ENCODE results near the gene KCND3.

KCND3 gene

GRCh38 chr1:111725192-111725591 is 264.3 kb downstream of the KCND3 start:
- no peak for DNase-seq (ENCODE audit: low read depth)
- no peak overlapping the region for H3K4me3 ChIP-seq (ENCODE audit: low read depth, low read length)

GRCh38 chr1:111723871-111724270 is 265.6 kb downstream of the KCND3 start:
- no peak for DNase-seq (ENCODE audit: low read depth)
- no peak overlapping the region for H3K4me3 ChIP-seq (ENCODE audit: low read depth, low read length)

GRCh38 chr1:111723091-111723806 is 266.2 kb downstream of the KCND3 start:
- no peak overlapping the region for H3K4me3 ChIP-seq (ENCODE audit: low read depth, low read length)

GRCh38 chr1:111720977-111721786 is 268.3 kb downstream of the KCND3 start:
- DNase-seq (ENCODE audit: low read depth) = no peak
- H3K4me3 ChIP-seq (ENCODE audit: low read depth, low read length) = no peak overlapping the region

More at GRCh38 chr1:111723091-111723806, 266.2 kb downstream of the KCND3 start:
- no peak for DNase-seq (ENCODE audit: low read depth)
